ENCODE measurements around the gene ATP1B4. TPM values are rescaled to one million over a fixed set of nuclear protein-coding genes. Genes with fewer than 3 reads are reported as not detected.

ATP1B4 gene
- total RNA-seq, 1 experiment from 2014 or later, result not detected

- no peaks in the 10 kb centered on the region for H3K36me3 ChIP-seq
- H3K27me3 ChIP-seq, result no peaks in the 10 kb centered on the region
- no peaks in the 10 kb centered on the region for H3K4me1 ChIP-seq
- H3K27ac ChIP-seq, result no peak overlapping the region
- DNase-seq, result no peak
- H3K4me3 ChIP-seq, result no peak overlapping the region
- no peaks in the 10 kb centered on the region for H3K9me3 ChIP-seq (replicated peaks)
Observed at GRCh38 chrX:120358737-120359456, 3.0 kb upstream of the ATP1B4 start.

GRCh38 chrX:120365320-120365719 is 3.4 kb downstream of the ATP1B4 start:
- Histone ChIP-seq H3K36me3 (no peaks in the 10 kb centered on the region), H3K4me1 (no peaks in the 10 kb centered on the region), H3K9me3 (replicated peaks) (no peaks in the 10 kb centered on the region), H3K27me3 (no peaks in the 10 kb centered on the region), H3K27ac (no peak overlapping the region), H3K4me3 (no peak overlapping the region)
- DNase-seq, result peak; percentile 84 to 91

DNA sequence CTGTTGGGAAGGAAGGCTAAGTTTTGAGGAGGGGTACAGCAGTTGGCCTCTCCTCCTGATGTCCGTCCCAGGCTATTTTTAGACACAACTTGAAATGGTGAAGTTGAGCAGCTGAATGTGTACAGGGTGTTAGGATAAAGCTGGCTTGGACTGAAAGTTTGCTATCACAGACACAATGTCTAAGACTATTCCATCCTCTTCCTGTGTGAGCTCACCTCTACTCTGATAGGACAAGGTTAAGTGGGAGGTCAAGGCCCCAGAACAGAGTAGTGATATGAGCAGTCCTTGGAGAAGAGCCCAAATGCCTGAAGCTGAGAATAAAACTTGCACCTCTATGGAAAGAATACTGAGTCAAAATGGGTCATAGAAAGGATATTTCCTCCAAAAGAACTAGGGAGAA is 4.1 kb downstream of the ATP1B4 start:
- no peaks in the 10 kb centered on the region for H3K36me3 ChIP-seq
- H3K9me3 ChIP-seq (replicated peaks), result no peaks in the 10 kb centered on the region
- H3K4me3 ChIP-seq, result no peak overlapping the region
- H3K4me1 ChIP-seq, result no peaks in the 10 kb centered on the region
- DNase-seq, result no peak
- no peak overlapping the region for H3K27ac ChIP-seq
- H3K27me3 ChIP-seq, result no peaks in the 10 kb centered on the region

DNA sequence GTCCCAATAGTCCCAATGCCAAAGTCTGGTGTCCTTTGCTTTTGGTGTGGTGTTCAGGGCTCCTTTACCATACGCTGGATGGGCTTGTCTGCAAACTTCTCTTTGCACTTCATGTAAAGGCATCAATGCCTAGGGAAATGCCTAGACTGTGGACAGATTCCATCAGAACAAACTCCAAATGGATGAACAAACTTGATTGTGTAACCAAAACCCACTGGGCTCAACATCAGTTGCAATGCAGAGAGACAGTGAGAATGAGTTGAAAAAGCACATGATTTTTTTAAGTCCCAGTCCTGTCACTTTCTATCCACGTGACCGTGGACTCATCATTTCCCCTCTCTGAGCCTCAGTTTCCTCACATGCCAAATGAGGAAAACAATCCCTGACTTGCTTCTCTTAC is 4.9 kb downstream of the ATP1B4 start:
- no peak overlapping the region for H3K27ac ChIP-seq
- H3K4me1 ChIP-seq, result no peaks in the 10 kb centered on the region
- H3K27me3 ChIP-seq, result no peaks in the 10 kb centered on the region
- no peaks in the 10 kb centered on the region for H3K9me3 ChIP-seq (replicated peaks)
- H3K4me3 ChIP-seq, result no peak overlapping the region
- no peak for DNase-seq
- H3K36me3 ChIP-seq, result no peaks in the 10 kb centered on the region

GRCh38 chrX:120367402-120368109 is 5.7 kb downstream of the ATP1B4 start:
- Histone ChIP-seq H3K9me3 (replicated peaks) (no peaks in the 10 kb centered on the region), H3K4me1 (no peaks in the 10 kb centered on the region), H3K36me3 (no peaks in the 10 kb centered on the region), H3K27ac (no peak overlapping the region), H3K4me3 (no peak overlapping the region), H3K27me3 (no peaks in the 10 kb centered on the region)
- peak in 1 of 2 experiments; percentile 10 for DNase-seq

DNA sequence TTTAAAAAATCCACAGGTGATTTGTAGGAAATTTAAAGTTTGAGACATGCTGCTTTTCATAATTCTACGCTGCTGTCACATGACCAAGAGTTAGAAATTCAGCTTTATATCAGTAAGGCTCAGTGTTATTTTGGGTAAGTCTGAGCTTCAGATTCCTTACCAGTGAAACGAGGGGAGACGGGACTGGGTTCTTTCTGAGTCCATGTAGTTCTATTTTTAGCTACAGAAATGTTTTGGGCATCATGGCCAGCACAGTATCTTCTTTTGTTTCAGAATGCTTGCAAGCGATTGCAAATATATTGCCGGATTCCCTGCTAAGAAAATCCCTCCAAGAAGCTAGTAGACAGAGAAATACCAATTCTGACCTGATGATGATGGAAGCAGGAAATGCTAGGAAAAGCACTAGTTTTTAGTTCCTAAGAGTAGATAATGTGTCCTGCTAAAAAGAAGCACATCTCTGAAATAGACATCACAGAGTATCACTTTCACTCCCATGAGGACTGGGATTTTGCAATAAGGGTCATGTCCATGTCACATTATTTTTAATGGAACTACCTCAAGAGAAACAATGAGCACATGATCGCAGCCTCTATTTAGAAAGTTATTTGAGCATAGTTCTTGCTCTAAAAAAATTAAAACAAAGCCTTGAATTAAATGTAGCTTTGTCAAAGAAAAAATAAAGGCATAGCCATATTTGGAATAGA is 10.9 kb downstream of the ATP1B4 start:
- Histone ChIP-seq H3K36me3 (no peaks in the 10 kb centered on the region), H3K4me1 (no peaks in the 10 kb centered on the region), H3K4me3 (no peak overlapping the region), H3K27me3 (0 out of 2 replicates have a peak, but pooled peaks cover 4% of the 10 kb centered on the region), H3K9me3 (replicated peaks) (no peaks in the 10 kb centered on the region), H3K27ac (no peak overlapping the region)
- no peak for DNase-seq

GRCh38 chrX:120377179-120377578 is 15.3 kb downstream of the ATP1B4 start:
- H3K27me3 ChIP-seq, result 0 out of 2 replicates have a peak, but pooled peaks cover 9% of the 10 kb centered on the region
- no peaks in the 10 kb centered on the region for H3K36me3 ChIP-seq
- H3K27ac ChIP-seq, result no peak overlapping the region
- no peak for DNase-seq
- H3K9me3 ChIP-seq (replicated peaks), result no peaks in the 10 kb centered on the region
- H3K4me1 ChIP-seq, result no peaks in the 10 kb centered on the region
- H3K4me3 ChIP-seq, result no peak overlapping the region

DNA sequence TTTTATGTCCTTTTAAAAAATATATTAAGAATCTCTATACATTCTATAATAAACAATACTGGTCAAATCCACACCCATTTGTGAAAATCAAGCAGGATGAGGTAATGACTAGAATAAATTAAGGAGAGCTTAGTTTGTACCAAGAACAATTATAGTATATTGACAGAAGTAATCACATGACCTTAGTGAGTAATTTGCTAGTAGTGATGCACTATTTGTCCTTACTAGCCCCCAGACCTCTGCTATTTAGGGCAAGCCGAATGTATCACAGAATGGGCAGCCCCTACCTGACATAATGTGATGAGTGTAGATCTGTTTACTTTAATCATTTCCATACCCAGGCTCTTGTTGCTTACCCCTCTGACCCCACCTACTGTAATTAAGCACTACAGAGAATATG is 15.8 kb downstream of the ATP1B4 start:
- Histone ChIP-seq H3K4me1 (no peaks in the 10 kb centered on the region), H3K36me3 (no peaks in the 10 kb centered on the region), H3K9me3 (replicated peaks) (no peaks in the 10 kb centered on the region), H3K27me3 (0 out of 2 replicates have a peak, but pooled peaks cover 9% of the 10 kb centered on the region), H3K27ac (no peak overlapping the region), H3K4me3 (no peak overlapping the region)
- no peak for DNase-seq

GRCh38 chrX:120378570-120378969 is 16.7 kb downstream of the ATP1B4 start:
- H3K27me3 ChIP-seq, result 0 out of 2 replicates have a peak, but pooled peaks cover 9% of the 10 kb centered on the region

DNA sequence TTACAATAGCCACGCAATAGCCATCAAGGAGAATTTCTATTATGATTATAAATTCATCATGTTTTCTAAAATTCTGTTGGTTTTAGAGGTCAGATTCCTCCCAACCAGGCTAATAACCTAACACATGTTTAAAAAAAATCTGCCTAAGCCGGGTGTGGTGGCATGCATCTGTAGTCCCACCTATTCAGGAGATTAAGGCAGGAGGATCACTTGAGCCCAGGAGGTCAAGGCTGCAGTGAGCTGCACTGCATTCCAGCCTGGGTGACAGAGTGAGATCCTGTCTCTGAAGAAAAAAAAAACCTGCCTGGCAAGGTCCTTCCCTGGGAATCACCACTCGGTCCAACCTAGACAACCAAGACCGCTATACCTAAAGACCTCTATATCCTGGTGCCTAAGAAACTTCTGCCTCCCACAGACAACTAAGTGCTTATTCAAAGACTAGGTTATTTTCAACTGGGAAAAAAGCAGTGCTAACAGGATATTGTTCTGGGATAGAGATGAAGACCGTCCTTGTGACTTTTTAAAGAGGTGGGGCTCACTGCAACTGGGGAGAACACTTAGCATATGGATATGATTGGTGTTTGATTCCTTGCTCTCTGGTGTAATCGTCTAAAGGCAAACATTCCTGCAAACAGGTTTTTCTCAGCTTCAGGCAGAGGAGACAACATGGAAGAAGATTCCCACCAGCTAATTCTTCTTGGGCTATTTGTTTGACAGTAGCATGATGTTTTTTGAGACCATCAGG is 18.2 kb downstream of the ATP1B4 start:
- no peak overlapping the region for H3K4me3 ChIP-seq
- H3K36me3 ChIP-seq, result no peaks in the 10 kb centered on the region
- no peak overlapping the region for H3K27ac ChIP-seq
- no peaks in the 10 kb centered on the region for H3K4me1 ChIP-seq
- H3K9me3 ChIP-seq (replicated peaks), result 0 out of 2 replicates have a peak, but pooled peaks cover 2% of the 10 kb centered on the region
- no peak for DNase-seq
- H3K27me3 ChIP-seq, result 0 out of 2 replicates have a peak, but pooled peaks cover 9% of the 10 kb centered on the region

More at GRCh38 chrX:120378570-120378969, 16.7 kb downstream of the ATP1B4 start:
- Histone ChIP-seq H3K4me3 (no peak overlapping the region), H3K27ac (no peak overlapping the region), H3K36me3 (no peaks in the 10 kb centered on the region), H3K9me3 (replicated peaks) (no peaks in the 10 kb centered on the region), H3K4me1 (no peaks in the 10 kb centered on the region)
- DNase-seq, result no peak

DNA sequence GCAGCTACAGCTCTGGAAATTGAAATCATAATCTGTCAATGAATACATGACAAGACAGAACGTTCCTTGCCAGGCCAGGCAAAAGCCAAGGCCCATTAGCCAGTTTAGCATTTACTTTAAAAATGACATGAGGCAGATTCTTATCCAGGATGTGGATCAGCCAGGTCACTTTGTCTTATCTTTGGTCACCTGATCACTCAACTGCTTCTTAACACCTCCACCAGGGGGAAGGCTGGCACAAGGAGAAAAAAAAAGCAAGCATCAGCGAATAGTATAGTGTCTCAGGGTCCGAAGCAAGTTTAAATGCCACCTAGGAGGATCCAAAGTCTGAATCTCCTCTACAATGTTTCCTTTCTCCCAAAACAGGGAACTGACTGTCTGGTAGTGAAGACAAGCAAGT is 18.8 kb downstream of the ATP1B4 start:
- peak in 1 of 2 experiments; percentile 51 for DNase-seq
- Histone ChIP-seq H3K4me1 (no peaks in the 10 kb centered on the region), H3K4me3 (no peak overlapping the region), H3K36me3 (no peaks in the 10 kb centered on the region), H3K9me3 (replicated peaks) (0 out of 2 replicates have a peak, but pooled peaks cover 2% of the 10 kb centered on the region), H3K27ac (no peak overlapping the region), H3K27me3 (0 out of 2 replicates have a peak, but pooled peaks cover 9% of the 10 kb centered on the region)

GRCh38 chrX:120401301-120401700 is 39.4 kb downstream of the ATP1B4 start:
- Histone ChIP-seq H3K36me3 (no peaks in the 10 kb centered on the region), H3K4me3 (no peak overlapping the region), H3K27me3 (peaks cover 4% of the 10 kb centered on the region; the same call in 1 of the 2 replicates), H3K27ac (no peak overlapping the region), H3K9me3 (replicated peaks) (no peaks in the 10 kb centered on the region), H3K4me1 (no peaks in the 10 kb centered on the region)
- no peak for DNase-seq

DNA sequence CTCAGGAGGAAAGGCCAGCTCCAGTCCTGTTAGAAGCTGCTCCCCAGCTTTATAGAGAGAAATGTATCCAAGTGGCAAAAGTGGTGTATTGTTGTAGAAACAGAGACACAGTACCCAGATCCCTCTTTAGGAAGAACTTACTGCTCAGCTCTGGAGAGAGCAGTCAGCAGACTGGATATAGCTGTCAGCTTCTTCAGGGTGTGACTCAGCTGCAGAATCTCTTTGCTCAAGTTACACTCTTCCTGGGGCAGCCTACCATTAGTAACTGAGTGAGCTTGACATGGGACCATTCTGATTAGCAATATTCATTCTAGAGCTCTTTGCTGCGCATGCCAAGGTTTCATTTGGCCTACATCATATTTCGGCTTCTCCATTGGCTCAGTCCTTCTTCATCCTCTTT is 40.5 kb downstream of the ATP1B4 start:
- no peaks in the 10 kb centered on the region for H3K36me3 ChIP-seq
- H3K4me3 ChIP-seq, result no peak overlapping the region
- no peak for DNase-seq
- H3K27me3 ChIP-seq, result no peaks in the 10 kb centered on the region; the same call in 1 of the 2 replicates
- H3K4me1 ChIP-seq, result no peaks in the 10 kb centered on the region
- H3K9me3 ChIP-seq (replicated peaks), result no peaks in the 10 kb centered on the region
- no peak overlapping the region for H3K27ac ChIP-seq

- Histone ChIP-seq H3K4me3 (no peak overlapping the region), H3K27ac (no peak overlapping the region), H3K9me3 (replicated peaks) (no peaks in the 10 kb centered on the region), H3K27me3 (no peaks in the 10 kb centered on the region; the same call in 1 of the 2 replicates), H3K36me3 (no peaks in the 10 kb centered on the region), H3K4me1 (no peaks in the 10 kb centered on the region)
- DNase-seq, result no peak
Observed at GRCh38 chrX:120406638-120407037, 44.7 kb downstream of the ATP1B4 start.
